GM18502 (cell line): ENCODE results near the gene AGRN.
"Not testable (repeated sequence)": the region's sequence is repeated elsewhere in the genome, so short reads cannot be mapped to it uniquely, and the experiment has no call there.

Experiments
- ATAC-seq: cut with Tn5 transposase; IDR thresholded peaks from one replicate; pipeline ENCODE4 v1.9.1; 2021; ENCODE audit warnings: mild to moderate bottlenecking; ENCODE audit not compliant: unreplicated experiment, poor library complexity

The AGRN gene

DNA sequence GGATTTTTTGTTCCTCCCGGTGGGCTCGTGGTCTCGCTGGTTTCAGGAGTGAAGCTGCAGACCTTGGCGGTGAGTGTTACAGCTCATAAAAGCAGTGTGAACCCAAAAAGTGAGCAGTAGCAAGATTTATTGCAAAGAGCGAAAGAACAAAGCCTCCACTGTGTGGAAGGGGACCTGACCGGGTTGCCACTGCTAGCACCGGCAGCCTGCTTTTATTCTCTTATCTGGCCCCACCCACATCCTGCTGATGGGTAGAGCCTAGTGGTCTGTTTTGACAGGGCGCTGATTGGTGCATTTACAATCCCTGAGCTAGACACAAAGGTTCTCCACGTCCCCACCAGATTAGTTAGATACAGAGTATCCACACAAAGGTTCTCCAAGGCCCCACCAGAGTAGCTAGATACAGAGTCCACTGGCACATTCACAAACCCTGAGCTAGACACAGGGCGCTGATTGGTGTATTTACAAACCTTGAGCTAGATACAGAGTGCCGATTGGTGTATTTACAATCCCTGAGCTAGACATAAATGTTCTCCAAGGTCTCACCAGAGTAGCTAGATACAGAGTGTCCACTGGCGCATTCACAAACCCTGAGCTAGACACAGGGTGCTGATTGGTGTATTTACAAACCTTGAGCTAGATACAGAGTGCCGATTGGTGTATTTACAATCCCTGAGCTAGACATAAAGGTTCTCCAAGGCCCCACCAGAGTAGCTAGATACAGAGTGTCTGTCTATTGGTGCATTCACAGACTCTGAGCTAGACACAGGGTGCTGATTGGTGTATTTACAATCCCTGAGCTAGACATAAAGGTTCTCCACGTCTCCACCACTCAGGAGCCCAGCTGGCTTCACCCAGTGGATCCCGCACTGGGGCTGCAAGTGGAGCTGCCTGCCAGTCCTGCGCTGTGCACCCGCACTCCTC, 2.3 kb upstream of the AGRN start:
- ATAC-seq = not testable (repeated sequence)

DNA sequence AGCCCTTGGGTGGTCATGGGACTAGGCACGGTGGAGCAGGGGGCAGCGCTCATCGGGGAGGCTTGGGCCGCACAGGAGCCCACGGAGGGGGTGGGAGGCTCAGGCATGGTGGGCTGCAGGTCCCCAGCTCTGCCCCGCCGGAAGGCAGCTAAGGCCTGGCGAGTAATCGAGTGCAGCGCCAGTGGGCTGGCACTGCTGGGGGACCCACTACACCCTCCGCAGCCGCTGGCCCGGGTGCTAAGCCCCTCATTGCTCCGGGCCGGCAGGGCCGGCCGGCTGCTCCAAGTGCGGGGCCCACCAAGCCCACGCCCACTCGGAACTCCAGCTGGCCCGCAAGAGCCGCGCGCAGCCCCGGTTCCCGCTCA, 1.6 kb upstream of the AGRN start:
- ATAC-seq = not testable (repeated sequence)

DNA sequence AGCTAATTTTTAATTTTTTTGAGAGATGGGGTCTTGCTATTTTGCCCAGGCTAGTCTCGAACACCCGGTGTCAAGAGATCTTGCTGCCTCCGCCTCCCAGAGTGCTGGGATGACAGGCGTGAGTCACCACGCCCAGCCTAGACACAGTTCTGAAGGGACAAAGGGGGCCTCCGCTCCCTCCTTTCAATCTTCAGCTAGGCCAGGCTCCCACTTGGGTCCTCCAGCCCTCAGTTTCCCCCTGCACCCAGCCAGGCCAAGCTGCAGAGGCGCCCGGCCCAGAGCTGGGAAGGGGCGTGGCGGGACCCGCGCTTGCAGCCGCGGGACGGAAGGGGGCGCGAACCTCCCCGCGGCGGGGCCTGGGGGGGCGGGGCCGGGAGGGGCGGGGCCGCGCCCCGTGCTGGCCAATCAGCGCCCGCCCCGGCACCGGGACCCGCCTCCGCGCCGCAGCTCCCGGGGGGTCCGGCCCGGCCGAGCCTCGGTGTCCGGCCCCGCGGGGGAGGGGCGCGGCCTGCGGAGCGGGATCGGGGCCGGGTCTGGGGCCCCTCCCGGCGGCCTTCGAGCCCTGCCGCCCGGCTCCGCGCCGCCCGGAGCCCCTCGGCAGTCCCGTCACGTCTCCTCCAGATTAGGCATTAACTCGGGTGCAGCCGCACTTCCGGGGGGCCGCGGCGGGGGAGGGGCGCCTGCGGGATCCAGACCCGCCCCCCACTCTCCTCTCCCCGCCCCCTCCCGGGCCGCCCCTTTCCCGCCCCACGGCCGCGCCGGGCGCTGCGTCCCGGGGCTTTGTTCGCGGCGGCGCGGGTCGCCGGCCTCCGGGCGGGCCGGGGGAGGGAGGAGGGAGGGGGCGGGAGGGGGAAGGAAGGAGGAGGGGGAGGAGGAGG, 559 bp upstream of the AGRN start:
- peak; percentile 74 for ATAC-seq

DNA sequence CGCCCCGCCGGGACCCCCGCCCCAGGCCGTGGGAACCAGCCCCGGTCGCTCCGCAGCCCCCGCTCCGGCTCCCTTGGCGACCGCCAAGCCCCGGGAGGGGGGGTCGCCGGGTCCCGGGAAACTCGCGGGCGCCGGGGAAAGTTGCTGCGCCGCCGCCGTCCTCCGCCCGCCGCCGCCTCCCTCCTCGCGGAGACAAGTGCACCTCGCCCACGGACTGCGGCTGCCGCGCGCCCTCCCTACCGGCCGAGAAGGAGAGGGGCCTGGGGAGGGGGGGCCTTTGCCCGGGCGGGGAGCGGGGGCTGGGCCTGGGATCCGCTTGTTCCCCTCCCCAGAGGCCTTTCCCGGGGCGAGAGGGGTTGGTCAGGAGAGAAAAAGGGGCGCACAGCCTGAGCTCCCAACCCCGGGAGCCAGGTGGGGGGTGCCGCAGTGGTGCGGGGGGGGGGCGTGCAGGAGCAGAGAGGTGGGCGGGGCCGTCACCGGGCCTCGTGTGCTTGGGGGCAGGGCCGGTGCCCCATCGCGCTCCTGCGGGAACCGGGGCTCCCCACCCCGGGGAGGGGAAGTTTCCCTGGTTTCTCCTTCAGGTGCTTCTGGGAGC, 592 bp downstream of the AGRN start:
- ATAC-seq = peak; percentile 10

DNA sequence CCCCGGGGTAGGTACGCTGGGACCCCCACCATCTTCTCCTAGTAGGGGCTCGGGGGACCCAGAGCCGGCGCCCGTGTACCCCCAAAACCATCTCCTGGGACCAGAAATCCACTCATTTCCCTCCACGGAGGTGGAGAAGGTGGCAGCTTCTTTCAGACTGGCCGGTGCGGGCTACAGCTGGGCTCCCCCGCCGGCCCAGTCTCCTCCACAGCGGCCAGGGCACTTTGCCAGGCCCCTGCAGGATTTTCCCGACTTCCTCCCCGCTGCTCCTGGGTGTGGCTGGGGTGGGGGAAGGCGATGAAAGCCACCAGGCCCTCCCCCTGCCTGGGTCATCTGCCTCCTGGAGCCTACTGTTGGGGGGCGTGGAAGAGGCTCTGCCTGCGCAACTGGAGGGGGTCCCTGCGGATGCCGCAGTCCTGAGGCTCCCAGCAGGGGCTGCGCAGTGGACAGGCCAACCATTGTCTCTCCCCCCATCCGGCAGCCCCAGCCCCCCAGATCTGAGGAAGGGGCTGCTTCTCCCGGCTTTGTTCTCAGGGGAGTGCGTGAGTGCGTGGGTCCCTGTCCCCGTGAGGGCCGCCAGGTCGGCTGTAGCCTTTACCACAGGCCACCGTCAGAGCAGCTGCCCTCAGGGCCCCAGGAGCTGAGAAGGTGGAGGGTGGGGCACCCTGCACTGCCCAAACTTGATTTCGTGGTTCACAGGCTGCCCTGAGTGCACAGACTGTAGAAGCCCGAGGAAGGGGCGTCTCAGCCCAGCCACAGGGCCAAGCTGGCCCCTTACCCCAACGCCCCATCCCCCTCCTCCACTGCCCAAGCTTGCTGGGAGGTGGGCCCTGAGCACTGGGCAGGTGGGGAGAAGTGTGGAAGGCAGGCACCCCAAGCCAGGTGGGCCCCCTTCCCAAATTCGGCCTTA, 1.3 kb downstream of the AGRN start:
- ATAC-seq = no peak

DNA sequence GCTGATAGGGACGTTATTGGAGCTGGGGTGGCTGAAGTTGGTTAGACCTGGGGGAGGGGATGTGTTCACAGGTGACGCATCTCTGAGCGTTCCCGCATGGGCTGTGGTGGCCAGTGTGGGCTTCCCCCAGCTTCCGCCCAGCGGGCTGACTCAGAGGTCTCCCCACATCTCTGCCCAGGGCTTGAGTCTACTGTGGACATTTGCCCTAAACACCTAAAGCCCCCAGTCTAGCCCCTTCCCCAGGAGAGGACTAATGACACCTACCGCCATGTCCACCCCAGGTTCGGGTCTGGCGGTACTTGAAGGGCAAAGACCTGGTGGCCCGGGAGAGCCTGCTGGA, 2.0 kb downstream of the AGRN start:
- ATAC-seq = no peak

DNA sequence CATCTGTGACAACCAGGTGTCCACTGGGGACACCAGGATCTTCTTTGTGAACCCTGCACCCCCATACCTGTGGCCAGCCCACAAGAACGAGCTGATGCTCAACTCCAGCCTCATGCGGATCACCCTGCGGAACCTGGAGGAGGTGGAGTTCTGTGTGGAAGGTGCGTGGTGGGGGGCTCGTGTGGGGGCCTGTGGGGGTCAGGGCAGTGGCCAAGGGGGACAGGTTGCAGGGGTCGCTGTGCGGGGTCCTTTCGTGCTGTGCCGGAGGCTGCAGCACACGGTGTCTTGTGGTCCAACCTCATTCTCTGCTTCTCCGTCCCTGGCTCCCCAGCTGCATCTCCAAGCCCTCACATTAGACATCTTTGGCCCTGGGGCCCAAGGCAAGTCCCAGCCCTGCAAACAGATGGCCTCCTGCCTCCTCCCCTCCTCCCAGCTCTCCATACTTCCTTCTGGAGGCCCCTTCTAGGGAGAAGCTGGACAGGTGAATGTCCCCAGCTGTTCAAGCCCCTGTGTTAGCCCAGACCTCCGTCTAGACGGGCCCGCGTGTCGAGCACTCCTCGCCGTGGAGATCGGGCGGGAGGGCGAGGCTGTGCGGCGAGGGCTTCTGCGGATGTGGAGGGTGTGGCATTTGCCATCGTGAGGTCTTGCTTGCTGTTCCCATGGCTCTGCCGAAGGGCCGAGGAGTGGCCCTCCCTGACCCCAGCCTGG, 2.5 kb downstream of the AGRN start:
- ATAC-seq = no peak

DNA sequence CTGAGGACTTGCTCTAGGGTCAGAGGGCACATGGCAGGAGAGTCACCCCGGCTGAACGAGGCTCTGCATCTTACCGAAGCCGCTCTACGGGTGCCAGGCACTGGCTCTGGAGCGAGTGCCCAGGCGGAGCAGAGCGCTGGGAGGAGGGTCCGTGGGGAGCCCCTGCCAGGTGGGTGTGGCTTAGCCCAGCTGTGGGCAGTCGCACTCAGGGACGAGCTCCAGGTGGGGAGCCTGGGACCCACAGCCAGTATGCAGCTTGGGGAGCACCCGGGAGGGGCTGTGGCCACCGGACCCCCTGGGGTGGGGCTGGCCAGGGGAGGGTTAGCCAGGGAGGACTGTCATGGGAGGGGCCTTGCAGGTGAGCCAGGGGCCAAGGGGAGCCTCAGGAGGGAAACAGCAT, 3.8 kb downstream of the AGRN start:
- ATAC-seq = no peak

DNA sequence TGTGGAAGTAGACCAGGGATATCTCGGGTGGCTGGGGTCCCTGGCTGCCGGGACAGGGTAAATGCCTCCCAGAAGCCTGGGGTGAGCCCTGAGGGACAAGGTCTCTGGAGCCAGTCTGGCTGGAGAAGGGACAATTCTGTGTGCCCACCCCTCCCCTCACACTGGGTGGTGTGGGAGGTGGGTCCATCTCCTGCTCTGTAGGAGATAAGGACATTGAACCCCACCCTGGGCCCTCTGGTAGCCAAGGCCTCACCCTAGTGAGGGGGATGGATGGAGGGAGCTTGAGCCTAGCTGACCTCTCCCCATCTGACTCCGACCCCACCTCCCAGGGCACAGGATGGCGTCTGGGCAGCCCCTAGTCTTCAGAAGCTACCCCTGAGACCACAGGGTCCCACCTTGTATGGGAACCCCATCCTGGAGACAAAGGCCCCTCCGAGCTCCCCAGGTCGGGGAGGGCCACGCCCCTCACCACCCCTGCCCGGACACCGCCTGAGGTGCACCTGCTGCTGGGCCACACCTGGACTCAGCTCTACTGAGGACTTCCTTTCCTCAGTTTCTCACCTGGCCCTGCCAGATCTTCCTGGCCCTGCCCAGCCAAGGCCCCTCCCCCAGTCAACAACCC, 4.3 kb downstream of the AGRN start:
- no peak for ATAC-seq

DNA sequence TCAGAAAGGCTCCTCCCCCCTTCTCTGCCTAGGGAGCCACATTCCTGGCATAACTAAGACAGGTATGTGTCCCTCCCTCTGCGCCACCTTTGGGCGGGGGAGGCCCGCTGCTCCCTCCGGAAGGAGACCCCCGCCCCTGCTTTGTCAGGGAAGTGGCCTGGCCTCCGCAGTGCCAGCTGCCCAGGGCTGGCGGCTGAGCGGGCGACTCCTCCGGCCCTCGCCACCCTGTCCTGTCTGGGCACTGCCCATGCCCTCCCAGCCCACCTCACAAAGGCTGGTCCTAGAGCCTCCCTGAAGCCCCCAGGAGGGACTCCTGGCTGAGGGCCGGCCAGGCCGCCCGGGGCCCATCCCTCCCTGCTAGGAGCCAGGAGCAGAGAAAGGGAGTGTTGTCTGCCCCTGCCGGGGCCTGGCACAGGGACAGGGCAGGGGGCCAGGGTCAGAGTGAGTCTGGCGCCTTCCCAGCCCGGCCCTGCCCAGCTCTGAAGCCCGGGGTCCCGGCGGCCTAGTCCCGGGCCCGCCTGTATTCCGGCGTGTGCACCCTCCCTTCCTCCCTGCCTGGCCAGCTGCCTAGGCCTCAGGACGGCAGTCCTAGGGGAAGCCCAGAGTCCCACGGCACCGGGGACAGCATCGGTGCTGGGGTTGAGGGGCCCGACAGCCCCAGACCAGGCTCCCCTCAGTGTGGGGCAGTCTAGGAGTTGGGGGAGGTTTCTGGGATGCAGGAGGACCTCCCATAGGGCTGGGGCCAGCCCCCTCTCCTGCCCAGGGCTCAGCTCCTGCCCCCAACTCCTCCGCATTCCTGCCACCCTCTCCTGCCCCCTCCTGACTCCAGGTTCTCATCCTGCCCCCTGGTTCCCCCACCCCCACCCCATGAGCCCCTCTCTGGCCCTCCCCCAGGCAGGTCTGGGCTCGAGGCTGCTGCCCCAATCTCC, 5.1 kb downstream of the AGRN start:
- no peak for ATAC-seq

DNA sequence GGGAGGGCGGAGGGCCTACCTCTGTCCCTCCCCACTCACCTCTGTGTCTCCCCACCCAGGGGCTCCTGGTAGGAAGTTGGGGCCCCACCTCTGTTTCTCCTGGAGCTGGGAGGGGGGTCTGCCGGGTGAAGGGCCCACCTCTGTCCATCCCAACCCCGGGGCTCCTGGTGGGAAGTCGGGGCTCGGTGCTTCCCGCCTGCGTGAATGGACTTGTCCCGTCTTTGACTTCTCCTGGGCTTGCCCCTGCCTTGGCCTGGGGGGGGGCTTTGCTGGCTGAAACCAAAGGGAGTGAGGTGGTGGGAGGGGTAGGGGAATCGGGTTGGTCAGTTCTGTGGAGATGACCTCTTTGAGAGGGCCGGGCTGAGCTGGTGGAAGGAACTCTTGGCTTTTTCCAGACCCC, 5.8 kb downstream of the AGRN start:
- no peak for ATAC-seq

DNA sequence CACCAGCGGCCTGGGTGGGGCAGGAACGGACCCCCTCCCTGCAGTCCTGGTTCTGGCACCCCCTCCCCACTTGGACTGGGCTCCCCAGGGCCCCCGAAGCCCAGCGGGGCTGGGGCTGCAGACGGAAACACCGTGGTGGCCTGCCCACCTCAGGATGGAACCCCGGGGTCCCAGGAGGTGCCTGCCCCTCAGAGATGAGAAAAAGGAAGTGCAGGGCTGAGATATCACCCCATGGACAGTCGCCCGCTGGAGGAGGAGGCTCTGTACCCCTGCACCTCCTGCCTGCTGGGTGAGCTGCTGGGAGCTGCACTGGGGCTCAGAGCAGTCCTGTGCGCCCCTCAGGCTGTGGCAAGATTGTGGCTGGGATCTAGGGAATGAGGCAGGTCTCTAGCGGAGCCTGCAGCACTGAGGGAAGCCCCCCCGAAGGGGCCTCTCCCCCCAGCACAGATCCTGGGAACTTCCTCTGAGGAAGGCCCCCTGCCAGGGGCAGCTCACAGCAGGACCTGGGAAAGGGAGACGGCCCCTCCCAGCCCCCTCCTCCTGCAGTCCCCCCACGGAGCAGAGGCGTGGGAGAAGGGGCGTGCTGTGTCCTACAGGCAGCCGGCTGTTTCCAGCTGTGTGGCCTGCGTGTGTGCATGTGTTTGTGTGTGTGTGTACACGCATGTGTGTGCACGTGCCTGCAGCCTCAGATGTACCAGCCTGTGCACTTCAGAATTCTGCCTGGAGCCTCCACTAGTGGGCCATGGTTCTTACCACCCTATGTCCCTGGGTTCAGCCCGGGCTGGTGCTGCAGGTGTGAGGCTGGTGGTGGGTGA, 6.9 kb downstream of the AGRN start:
- ATAC-seq = no peak

DNA sequence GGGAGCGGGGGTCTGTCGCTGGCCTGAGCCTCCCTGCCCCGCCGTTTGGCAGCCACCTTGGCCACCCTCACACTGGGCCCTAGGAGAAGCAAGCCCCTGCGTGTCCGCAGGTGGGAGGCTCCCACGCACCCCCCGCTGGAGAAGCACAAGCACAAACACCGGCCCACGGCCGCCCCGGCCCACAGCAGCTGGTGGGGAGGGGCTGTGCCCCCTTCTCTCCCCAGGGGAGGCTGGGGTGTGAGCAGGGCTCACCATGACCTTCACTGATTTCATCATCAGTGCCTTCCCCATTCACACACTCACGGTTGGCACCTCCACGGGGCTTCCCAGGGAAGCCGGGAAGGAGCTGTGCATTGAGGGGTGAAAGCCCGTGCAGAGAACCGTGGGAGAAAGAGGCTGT, 7.9 kb downstream of the AGRN start:
- no peak for ATAC-seq

DNA sequence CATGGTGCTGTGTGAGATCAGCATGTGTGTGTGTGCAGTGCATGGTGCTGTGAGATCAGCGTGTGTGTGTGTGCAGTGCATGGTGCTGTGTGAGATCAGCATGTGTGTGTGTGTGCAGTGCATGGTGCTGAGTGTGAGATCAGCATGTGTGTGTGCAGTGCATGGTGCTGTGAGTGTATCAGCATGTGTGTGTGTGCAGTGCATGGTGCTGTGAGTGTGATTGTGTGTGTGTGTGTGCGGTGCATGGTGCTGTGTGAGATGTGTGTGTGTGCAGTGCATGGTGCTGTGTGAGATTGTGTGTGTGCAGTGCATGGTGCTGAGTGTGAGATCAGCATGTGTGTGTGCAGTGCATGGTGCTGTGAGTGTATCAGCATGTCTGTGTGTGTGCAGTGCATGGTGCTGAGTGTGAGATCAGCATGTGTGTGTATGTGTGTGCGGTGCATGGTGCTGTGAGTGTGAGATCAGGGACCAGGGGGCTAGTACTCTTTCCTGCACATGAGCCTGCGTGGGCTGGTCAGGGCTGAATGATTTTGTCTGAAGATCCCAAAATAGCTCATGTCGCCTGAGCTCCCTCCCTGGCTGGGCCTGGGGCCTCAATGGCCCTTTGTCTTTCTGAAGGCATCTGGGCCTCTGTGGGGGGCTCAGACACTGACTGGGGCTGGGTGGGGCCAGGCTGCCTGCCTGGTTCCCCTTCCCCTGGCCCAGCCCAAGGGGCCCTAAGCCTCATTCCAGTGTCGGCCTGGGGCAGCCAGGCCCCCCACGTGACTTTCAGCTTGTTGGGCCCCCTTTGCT, 11.1 kb downstream of the AGRN start:
- ATAC-seq = not testable (repeated sequence)

DNA sequence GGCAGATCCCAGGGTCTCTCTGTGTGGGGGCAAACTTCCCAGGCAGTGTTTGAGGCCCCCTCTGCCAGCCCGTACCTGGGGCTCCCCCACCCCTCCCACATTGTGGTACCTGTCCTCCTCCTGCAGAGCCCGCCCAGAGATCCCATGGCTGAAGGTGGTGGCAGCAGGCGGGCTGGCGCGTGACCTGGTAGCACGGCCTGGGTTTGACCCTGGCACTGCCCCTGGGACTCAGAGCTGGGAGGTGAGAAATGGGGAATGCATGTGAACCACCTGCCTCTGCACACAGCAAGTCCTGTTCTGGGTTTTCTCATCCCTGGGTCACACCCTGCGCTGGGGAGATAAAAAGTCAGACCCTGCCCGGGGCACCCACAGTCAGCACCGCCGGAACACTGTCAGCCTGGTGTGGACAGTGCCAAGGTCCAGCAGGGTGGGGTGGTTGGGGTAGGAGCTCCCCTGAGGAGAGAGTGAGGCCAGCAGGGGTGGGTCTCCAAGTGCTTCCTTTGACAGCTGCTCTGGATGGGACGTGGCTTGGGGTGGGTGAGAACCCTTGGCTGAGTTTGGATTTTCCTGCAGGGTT, 11.8 kb downstream of the AGRN start:
- ATAC-seq = no peak

DNA sequence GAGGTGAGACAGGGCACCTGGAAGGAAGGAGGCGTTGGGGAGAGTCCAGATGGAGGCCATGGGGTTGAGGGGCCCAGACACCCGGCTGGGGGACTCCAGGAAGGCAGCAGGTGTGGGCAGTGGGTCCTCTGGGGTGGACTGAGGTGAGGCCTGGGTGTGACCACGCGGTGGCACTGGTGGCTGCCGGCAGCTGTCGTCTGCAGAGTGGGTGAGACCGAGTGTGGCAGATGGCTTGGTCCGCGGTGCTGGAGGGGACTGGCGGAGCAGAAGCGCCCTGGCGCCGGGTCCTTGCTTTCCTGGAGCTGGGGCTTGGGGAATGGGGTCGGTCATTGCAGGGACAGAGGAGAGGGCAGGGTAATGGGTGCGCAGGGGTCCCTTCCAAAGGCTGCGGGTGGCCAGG, 12.5 kb downstream of the AGRN start:
- ATAC-seq = peak; percentile 3
